ENCODE results near the gene PLA2G6. TPM values are rescaled to one million over a fixed set of nuclear protein-coding genes. Genes with fewer than 3 reads are reported as not detected.

Gene PLA2G6
- total and polyA plus RNA-seq, 12 donors, result 6.0 to 35.1 (median 13.5) TPM

DNA sequence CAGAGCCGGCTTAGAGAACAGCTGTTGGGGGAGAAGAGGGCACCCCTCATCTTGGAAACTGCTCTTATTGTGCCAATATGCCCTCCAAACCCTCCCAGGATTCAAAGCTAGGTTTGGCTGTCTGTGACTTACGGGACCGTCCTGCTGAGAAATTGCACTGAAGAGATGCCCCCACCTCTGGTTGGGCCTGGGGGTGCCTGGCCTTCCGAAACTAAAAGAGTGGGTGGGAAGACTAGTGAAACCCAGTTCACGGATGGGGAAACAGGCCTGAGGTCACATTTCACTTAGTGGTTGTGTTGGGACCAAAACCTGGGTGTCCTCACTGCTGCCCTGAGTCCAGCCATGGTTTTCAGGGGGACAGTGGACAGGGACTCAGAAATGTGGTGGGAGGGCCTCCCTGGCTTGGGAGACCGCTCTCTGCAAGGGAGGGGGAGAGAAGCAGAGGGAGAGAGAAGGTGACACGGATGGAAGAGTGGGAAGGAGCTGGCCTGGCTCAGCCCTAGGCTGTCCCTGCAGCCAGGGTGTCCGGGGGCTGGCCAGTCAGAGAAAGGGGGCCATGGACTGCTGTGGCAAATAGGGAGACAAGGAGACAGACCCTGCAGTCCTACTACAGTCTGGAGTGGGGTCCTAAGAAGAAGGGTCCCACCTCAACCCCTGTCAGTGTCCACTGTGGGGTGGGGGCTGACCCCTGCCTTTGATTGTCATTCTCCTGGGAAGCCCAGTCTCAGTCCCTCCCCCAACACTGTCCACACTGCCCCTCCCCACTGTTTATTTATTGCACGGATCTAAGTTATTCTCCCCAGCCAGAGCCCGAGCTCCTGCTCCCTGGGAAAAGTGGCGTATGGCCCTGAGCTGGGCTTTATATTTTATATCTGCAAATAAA, 33.8 kb upstream of the PLA2G6 start:
- 89 to 91% methylated on average over 11 of the region's 11 CpGs for WGBS, 2 donors
- intact Hi-C loops (cut with DNase I), result no loop called here
- DNase-seq (no peak), ATAC-seq (no peak)
- H3K4me3 ChIP-seq, result no peak overlapping the region
- TF ChIP-seq, protein P1, sequence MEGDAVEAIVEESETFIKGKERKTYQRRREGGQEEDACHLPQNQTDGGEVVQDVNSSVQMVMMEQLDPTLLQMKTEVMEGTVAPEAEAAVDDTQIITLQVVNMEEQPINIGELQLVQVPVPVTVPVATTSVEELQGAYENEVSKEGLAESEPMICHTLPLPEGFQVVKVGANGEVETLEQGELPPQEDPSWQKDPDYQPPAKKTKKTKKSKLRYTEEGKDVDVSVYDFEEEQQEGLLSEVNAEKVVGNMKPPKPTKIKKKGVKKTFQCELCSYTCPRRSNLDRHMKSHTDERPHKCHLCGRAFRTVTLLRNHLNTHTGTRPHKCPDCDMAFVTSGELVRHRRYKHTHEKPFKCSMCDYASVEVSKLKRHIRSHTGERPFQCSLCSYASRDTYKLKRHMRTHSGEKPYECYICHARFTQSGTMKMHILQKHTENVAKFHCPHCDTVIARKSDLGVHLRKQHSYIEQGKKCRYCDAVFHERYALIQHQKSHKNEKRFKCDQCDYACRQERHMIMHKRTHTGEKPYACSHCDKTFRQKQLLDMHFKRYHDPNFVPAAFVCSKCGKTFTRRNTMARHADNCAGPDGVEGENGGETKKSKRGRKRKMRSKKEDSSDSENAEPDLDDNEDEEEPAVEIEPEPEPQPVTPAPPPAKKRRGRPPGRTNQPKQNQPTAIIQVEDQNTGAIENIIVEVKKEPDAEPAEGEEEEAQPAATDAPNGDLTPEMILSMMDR (IDR thresholded peaks at IDR 0.05), result no peak
- no peaks in the 10 kb centered on the region for H3K27me3 ChIP-seq
- peaks cover 0 to 27% (median 0%) of the 10 kb centered on the region in 9 donors for H3K36me3 ChIP-seq
- H3K27ac ChIP-seq, result no peak overlapping the region
- H3K4me1 ChIP-seq, result peaks cover 16 to 49% (median 38%) of the 10 kb centered on the region in 9 donors
- no peaks in the 10 kb centered on the region for H3K9me3 ChIP-seq

GRCh38 chr22:38214302-38215056, 32.8 kb upstream of the PLA2G6 start:
- H3K27me3 ChIP-seq, result no peaks in the 10 kb centered on the region
- H3K36me3 ChIP-seq, result peaks cover 0 to 25% (median 0%) of the 10 kb centered on the region in 9 donors
- peak overlapping the region in 4 of 10 donors; percentile 13 to 58 (median 28) for H3K27ac ChIP-seq
- peak overlapping the region in 7 of 10 donors; percentile 14 to 37 (median 28) for H3K4me3 ChIP-seq
- peak; percentile 47 to 77 for DNase-seq
- H3K4me1 ChIP-seq, result peaks cover 16 to 40% (median 32%) of the 10 kb centered on the region in 9 donors
- intact Hi-C loops (cut with DNase I), result loop anchor here in 1 of 10 donors (5.0 kb wide), 1 partner anchor 53 kb away; no protein-coding TSS in a partner anchor
- no peaks in the 10 kb centered on the region for H3K9me3 ChIP-seq
- ATAC-seq, result peak in 6 of 8 donors; percentile 19 to 72 (median 36)
- 21 to 32% methylated on average over 81 of the region's 81 CpGs for WGBS, 2 donors
- TF ChIP-seq, protein P1 (IDR thresholded peaks at IDR 0.05), result peak in 5 of 9 donors; percentile 13 to 33 (median 20)

- WGBS, 2 donors, result 36 to 50% methylated on average over 8 of the region's 8 CpGs
- Histone ChIP-seq H3K9me3 (no peaks in the 10 kb centered on the region), H3K27ac (peak overlapping the region in 2 of 10 donors; percentile 22 to 58), H3K36me3 (peaks cover 0 to 25% (median 0%) of the 10 kb centered on the region in 9 donors), H3K4me1 (peaks cover 11 to 35% (median 27%) of the 10 kb centered on the region in 9 donors), H3K27me3 (no peaks in the 10 kb centered on the region), H3K4me3 (peak overlapping the region in 4 of 10 donors; percentile 17 to 37 (median 31))
- intact Hi-C loops (cut with DNase I), result loop anchor here in 1 of 10 donors (5.0 kb wide), 1 partner anchor 53 kb away; no protein-coding TSS in a partner anchor
- TF ChIP-seq, protein P1 (IDR thresholded peaks at IDR 0.05), result no peak
- no peak for DNase-seq
- ATAC-seq, result no peak
Measured at GRCh38 chr22:38213990-38214301, 32.3 kb upstream of the PLA2G6 start.
